Adrenal gland (tissue), 12 donors: ENCODE measurements around the gene WNT7B. TPM values are rescaled to one million over a fixed set of nuclear protein-coding genes. Genes with fewer than 3 reads are reported as not detected.
A peak's percentile ranks its signal among the peaks of the same experiment; 100 is the strongest.

ENCODE experiments used
- DNase-seq, 7 donors: peaks; one replicate each; pipeline ENCODE4 v3.0.0-alpha.2; 2019 to 2020
- H3K27ac ChIP-seq, 5 donors: fragments of 200-600 bp; sonication (generic) in 4 of 5; 1 replicate in 3 of 5; 2 replicates in 2 of 5; pipeline versions ENCODE4 v1.5.1 to v1.8.0; 2016 to 2020; ENCODE audit warnings: mild to moderate bottlenecking in 1 of 5
- H3K27me3 ChIP-seq: fragments of 200-600 bp; 2 replicates; pipeline ENCODE4 v1.8.0; 2021
- H3K36me3 ChIP-seq, 2 donors: fragments of 200-600 bp; replicated peaks in 1 of 2; 1 replicate in 1 of 2; 2 replicates in 1 of 2; pipeline versions ENCODE4 v1.5.1 to v1.8.0; 2018 to 2022
- H3K4me1 ChIP-seq, 2 donors: fragments of 200-600 bp; replicated peaks in 1 of 2; 1 replicate in 1 of 2; 2 replicates in 1 of 2; pipeline versions ENCODE4 v1.5.1 to v1.8.0; 2018 to 2021
- H3K4me3 ChIP-seq, 4 donors: fragments of 200-600 bp; sonication (generic) in 3 of 4; one replicate each; pipeline ENCODE4 v1.5.1; 2016 to 2018
- H3K9me3 ChIP-seq, 3 donors: fragments of 200-600 bp; sonication (generic) in 1 of 3; replicated peaks in 1 of 3; 1 replicate in 2 of 3; 2 replicates in 1 of 3; pipeline versions ENCODE4 v1.5.1 to v1.8.0; 2016 to 2021
- CTCF ChIP-seq, 6 experiments: fragments of 450-650 bp in 4 of 6; fragments of 200-600 bp in 2 of 6; sonication (generic) in 1 of 6; IDR thresholded peaks; 1 replicate in 5 of 6; 2 replicates in 1 of 6; pipeline versions ENCODE4 v1.5.1 to v1.8.0; 2016 to 2021; ENCODE audit warnings: antibody characterized with exemption in 6 of 6, mild to moderate bottlenecking in 2 of 6, moderate library complexity in 1 of 6
- POLR2A ChIP-seq, 2 donors: fragments of 450-650 bp; IDR thresholded peaks; one replicate each; pipeline ENCODE4 v1.6.1; 2017; ENCODE audit warnings: antibody characterized with exemption in 2 of 2, mild to moderate bottlenecking in 2 of 2, moderate library complexity in 1 of 2
- WGBS, 4 donors: extraction: QIAGEN DNeasy Blood & Tissue Kit in 2 of 4; methylation state at CpG; one replicate each; pipeline versions ENCODE4 v1.1.5 to v1.1.7; 2013 to 2017; 5-methylcytosine and 5-hydroxymethylcytosine counted together
- intact Hi-C, 2 donors: fragments of 100-400 bp; cut with DNase I; formaldehyde crosslinking; loops; one replicate each; pipeline versions ENCODE4 v1.14.1 to v1.15.0; 2022 to 2023
- polyA plus RNA-seq, 3 donors: library from polyadenylated mRNA; stranded (reverse); fragments of 200-250 nt in 2 of 3; fragments of 350-450 nt in 1 of 3; fragmentation: Illumina TruSeq in 1 of 3; extraction: RNeasy Lipid Tissue Mini Kit (QIAGEN cat#74804) in 1 of 3; gene quantifications; one replicate each; pipeline ENCODE4 v1.2.3, GENCODE V29; 2013 to 2014
- total RNA-seq, 9 donors: library from RNA; depleted of rRNA in 4 of 9; stranded (reverse); fragments of >200 nt in 4 of 9; fragments of 120-200 nt in 1 of 9; fragmentation: NEBNext Ultra II Directional in 1 of 9; extraction: Animal tissue kit (Norgen Biotek cat#: 25700) in 1 of 9; gene quantifications; one replicate each; pipeline versions ENCODE4 v1.1.0 to v1.2.4, GENCODE V29; 2013 to 2023
- donor health status: healthy with polysubstance abuse.
- donor health status: Bipolar disorder and iron deficiency.
- donor health status: DM: yes; HTN: yes; CAD: no.
- donor health status: DM: no; HTN: no; CAD: no.
- donor health status: DM: no; HTN: no; CAD: no.
- donor health status: DM: yes; HTN: yes; CAD: no.

The WNT7B gene
- total and polyA plus RNA-seq, 12 donors = 0.07 to 0.24 (median 0.15) TPM; not detected in 8

- H3K36me3 ChIP-seq = no peaks in the 10 kb centered on the region
- peaks cover 0 to 6% (median 0%) of the 10 kb centered on the region in 3 donors for H3K9me3 ChIP-seq
- H3K27me3 ChIP-seq = no peaks in the 10 kb centered on the region
- intact Hi-C loops = loop anchor here (5.0 to 10.0 kb wide), 2 partner anchors 61 to 63 kb away; no protein-coding TSS in a partner anchor
- TF ChIP-seq CTCF (IDR thresholded peaks at IDR 0.05) (no peak), POLR2A (IDR thresholded peaks at IDR 0.05) (no peak)
- no peak overlapping the region for H3K4me3 ChIP-seq
- peak overlapping the region in 2 of 5 donors; percentile 12 to 14 for H3K27ac ChIP-seq
- H3K4me1 ChIP-seq = peaks cover 22 to 34% of the 10 kb centered on the region in 2 donors
- WGBS, 4 donors = 80 to 86% (median 84%) methylated on average over 1 to 18 of the region's 18 CpGs
- peak in 3 of 7 donors; percentile 13 to 17 (median 15) for DNase-seq
Observed at GRCh38 chr22:46011627-46012181, 34.7 kb upstream of the WNT7B start.

- intact Hi-C loops = loop anchor here (5.0 to 10.0 kb wide), 2 partner anchors 61 to 64 kb away; no protein-coding TSS in a partner anchor
- 91 to 99% (median 94%) methylated on average over 19 to 20 of the region's 20 CpGs for WGBS, 4 donors
- Histone ChIP-seq H3K36me3 (no peaks in the 10 kb centered on the region), H3K4me3 (no peak overlapping the region), H3K27me3 (no peaks in the 10 kb centered on the region), H3K9me3 (peaks cover 0 to 6% (median 0%) of the 10 kb centered on the region in 3 donors), H3K4me1 (peaks cover 28 to 41% of the 10 kb centered on the region in 2 donors), H3K27ac (no peak overlapping the region)
- peak in 4 of 7 donors; percentile 7 to 53 (median 18) for DNase-seq
- TF ChIP-seq CTCF (IDR thresholded peaks at IDR 0.05) = no peak
- TF ChIP-seq POLR2A (IDR thresholded peaks at IDR 0.05) = no peak
Observed at GRCh38 chr22:46010951-46011626, 34.1 kb upstream of the WNT7B start.

GRCh38 chr22:46010207-46010867 is 33.4 kb upstream of the WNT7B start:
- Histone ChIP-seq H3K4me3 (no peak overlapping the region), H3K36me3 (no peaks in the 10 kb centered on the region), H3K27ac (no peak overlapping the region), H3K9me3 (peaks cover 0 to 6% (median 0%) of the 10 kb centered on the region in 3 donors), H3K4me1 (peaks cover 29 to 41% of the 10 kb centered on the region in 2 donors), H3K27me3 (no peaks in the 10 kb centered on the region)
- WGBS, 4 donors = 86 to 92% (median 90%) methylated on average over 8 of the region's 8 CpGs
- TF ChIP-seq POLR2A (IDR thresholded peaks at IDR 0.05) (no peak), CTCF (IDR thresholded peaks at IDR 0.05) (no peak)
- intact Hi-C loops = loop anchor here (5.0 to 10.0 kb wide), 2 partner anchors 62 to 64 kb away; no protein-coding TSS in a partner anchor
- peak in 3 of 7 donors; percentile 11 to 53 (median 35) for DNase-seq

GRCh38 chr22:46009730-46010129 is 32.8 kb upstream of the WNT7B start:
- Histone ChIP-seq H3K4me3 (no peak overlapping the region), H3K27me3 (no peaks in the 10 kb centered on the region), H3K27ac (no peak overlapping the region), H3K36me3 (no peaks in the 10 kb centered on the region), H3K9me3 (peaks cover 0 to 6% (median 0%) of the 10 kb centered on the region in 3 donors), H3K4me1 (peaks cover 29 to 40% of the 10 kb centered on the region in 2 donors)
- peak in 2 of 7 donors; percentile 6 to 25 for DNase-seq
- intact Hi-C loops = loop anchor here (5.0 to 10.0 kb wide), 3 partner anchors 63 to 108 kb away; no protein-coding TSS in a partner anchor
- TF ChIP-seq CTCF (IDR thresholded peaks at IDR 0.05) = no peak
- TF ChIP-seq POLR2A (IDR thresholded peaks at IDR 0.05) = no peak
- WGBS, 4 donors = 96 to 100% (median 98%) methylated on average over 4 to 5 of the region's 5 CpGs
